ENCODE data around the gene PPM1D.

The PPM1D gene

DNA sequence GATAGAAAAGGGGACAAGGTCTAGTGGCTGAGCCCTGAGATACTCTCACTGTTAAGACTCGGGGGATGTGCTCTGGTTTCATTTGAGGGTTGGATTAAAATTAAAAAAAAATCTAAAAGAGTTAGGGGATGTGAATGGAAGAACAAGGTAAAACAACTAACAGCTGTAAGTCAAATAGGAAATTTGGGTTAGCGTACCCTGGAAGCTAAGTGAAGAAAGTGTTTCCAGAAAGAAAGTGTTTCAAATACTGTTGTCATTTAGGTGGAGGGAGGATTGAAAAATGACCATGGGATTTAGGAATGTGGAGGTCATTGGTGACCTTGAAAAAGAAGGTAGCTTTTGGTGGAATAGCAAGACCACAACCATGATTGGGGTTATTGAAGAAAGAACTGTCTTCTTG, 37.7 kb downstream of the PPM1D start:
- Histone ChIP-seq H3K27ac (no peak overlapping the region), H3K36me3 (ENCODE audit: control insufficient read depth, insufficient read depth, low read length) (no peaks in the 10 kb centered on the region)
- TF ChIP-seq, protein P1, sequence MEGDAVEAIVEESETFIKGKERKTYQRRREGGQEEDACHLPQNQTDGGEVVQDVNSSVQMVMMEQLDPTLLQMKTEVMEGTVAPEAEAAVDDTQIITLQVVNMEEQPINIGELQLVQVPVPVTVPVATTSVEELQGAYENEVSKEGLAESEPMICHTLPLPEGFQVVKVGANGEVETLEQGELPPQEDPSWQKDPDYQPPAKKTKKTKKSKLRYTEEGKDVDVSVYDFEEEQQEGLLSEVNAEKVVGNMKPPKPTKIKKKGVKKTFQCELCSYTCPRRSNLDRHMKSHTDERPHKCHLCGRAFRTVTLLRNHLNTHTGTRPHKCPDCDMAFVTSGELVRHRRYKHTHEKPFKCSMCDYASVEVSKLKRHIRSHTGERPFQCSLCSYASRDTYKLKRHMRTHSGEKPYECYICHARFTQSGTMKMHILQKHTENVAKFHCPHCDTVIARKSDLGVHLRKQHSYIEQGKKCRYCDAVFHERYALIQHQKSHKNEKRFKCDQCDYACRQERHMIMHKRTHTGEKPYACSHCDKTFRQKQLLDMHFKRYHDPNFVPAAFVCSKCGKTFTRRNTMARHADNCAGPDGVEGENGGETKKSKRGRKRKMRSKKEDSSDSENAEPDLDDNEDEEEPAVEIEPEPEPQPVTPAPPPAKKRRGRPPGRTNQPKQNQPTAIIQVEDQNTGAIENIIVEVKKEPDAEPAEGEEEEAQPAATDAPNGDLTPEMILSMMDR (IDR thresholded peaks at IDR 0.05), result no peak

DNA sequence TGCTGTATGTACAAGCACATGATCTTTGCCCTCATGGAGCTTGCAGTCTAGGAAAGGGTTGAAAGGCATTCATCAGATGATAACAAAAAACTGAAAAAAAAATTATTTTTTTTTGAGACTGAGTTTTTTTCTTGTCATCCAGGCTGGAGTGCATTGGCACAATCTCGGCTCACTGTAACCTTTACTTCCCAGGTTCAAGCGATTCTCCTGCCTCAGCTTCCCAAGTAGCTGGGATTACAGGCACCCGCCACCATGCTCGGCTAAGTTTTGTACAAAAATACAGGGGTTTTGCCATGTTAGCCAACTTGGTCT, 39.0 kb downstream of the PPM1D start:
- H3K9ac ChIP-seq, result no peak overlapping the region
- no peaks in the 10 kb centered on the region for H3K27me3 ChIP-seq (ENCODE audit: control insufficient read depth, insufficient read depth, low read length)
- no peak overlapping the region for H3K4me3 ChIP-seq (ENCODE audit: low read depth, low read length)
- no peaks in the 10 kb centered on the region for H3K9me3 ChIP-seq (ENCODE audit: control insufficient read depth, low read length)
- H3K4me2 ChIP-seq (ENCODE audit: low read length), result no peak overlapping the region
- H3K36me3 ChIP-seq (ENCODE audit: control insufficient read depth, insufficient read depth, low read length), result no peaks in the 10 kb centered on the region
- H3K27ac ChIP-seq, result no peak overlapping the region
- TF ChIP-seq, protein P1 (IDR thresholded peaks at IDR 0.05), result no peak
- H3K4me1 ChIP-seq, result no peaks in the 10 kb centered on the region
- H3K79me2 ChIP-seq, result peaks cover 11% of the 10 kb centered on the region
- no peak overlapping the region for H2AFZ ChIP-seq

More for the DNA sequence above, 37.7 kb downstream of the PPM1D start:
- Histone ChIP-seq H3K27me3 (ENCODE audit: control insufficient read depth, insufficient read depth, low read length) (no peaks in the 10 kb centered on the region), H2AFZ (no peak overlapping the region), H3K9me3 (ENCODE audit: control insufficient read depth, low read length) (no peaks in the 10 kb centered on the region), H3K79me2 (peaks cover 3% of the 10 kb centered on the region), H3K4me3 (ENCODE audit: low read depth, low read length) (no peak overlapping the region), H3K4me1 (no peaks in the 10 kb centered on the region), H3K9ac (no peak overlapping the region), H3K4me2 (ENCODE audit: low read length) (no peak overlapping the region)

DNA sequence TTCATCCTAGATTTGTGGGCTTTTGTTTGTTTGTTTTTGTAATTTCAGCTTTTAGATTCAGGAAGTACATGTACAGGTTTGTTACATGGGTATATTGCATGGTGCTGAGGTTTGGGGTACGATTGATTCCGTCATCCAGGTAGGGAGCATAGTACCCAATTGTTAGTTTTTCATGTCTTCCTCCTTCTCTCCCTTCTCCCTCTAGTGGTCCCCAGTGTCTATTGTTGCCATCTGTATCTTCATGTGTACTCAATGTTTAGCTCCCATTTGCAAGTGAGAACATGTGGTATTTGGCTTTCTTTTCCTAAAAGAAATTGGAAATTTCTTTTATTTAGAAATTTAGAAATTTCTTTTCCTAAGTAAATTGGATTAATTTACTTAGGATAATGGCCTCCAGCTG, 40.5 kb downstream of the PPM1D start:
- Histone ChIP-seq H3K9ac (no peak overlapping the region), H3K4me3 (ENCODE audit: low read depth, low read length) (no peak overlapping the region), H3K27me3 (ENCODE audit: control insufficient read depth, insufficient read depth, low read length) (no peaks in the 10 kb centered on the region), H3K9me3 (ENCODE audit: control insufficient read depth, low read length) (no peaks in the 10 kb centered on the region), H2AFZ (no peak overlapping the region), H3K4me2 (ENCODE audit: low read length) (no peak overlapping the region), H3K4me1 (no peaks in the 10 kb centered on the region), H3K79me2 (peaks cover 15% of the 10 kb centered on the region), H3K27ac (no peak overlapping the region), H3K36me3 (ENCODE audit: control insufficient read depth, insufficient read depth, low read length) (no peaks in the 10 kb centered on the region)
- TF ChIP-seq, protein P1 (IDR thresholded peaks at IDR 0.05), result no peak

DNA sequence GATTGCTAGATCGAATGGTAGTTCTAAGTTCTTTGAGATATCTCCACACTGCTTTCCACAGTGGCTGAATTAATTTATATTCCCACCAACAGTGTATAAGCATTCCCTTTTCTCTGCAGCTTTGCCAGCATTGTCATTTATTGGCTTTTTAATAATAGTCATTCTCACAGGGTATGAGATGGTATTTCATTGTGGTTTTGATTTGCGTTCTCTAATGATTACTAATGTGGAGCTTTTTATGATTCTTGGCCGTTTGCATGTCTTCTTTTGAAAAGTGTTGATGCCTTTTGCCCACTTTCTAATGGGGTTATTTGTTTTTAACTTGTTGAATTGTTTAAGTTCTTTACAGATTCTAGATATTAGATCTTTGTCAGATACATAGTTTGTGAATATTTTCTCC, 41.1 kb downstream of the PPM1D start:
- TF ChIP-seq, protein P1 (IDR thresholded peaks at IDR 0.05), result no peak
- Histone ChIP-seq H2AFZ (no peak overlapping the region), H3K4me3 (ENCODE audit: low read depth, low read length) (no peak overlapping the region), H3K27ac (no peak overlapping the region), H3K79me2 (peaks cover 15% of the 10 kb centered on the region), H3K9me3 (ENCODE audit: control insufficient read depth, low read length) (no peaks in the 10 kb centered on the region), H3K4me1 (no peaks in the 10 kb centered on the region), H3K36me3 (ENCODE audit: control insufficient read depth, insufficient read depth, low read length) (no peaks in the 10 kb centered on the region), H3K4me2 (ENCODE audit: low read length) (no peak overlapping the region), H3K27me3 (ENCODE audit: control insufficient read depth, insufficient read depth, low read length) (no peaks in the 10 kb centered on the region), H3K9ac (no peak overlapping the region)

GRCh38 chr17:60641810-60642220, 41.8 kb downstream of the PPM1D start:
- Histone ChIP-seq H3K36me3 (ENCODE audit: control insufficient read depth, insufficient read depth, low read length) (no peaks in the 10 kb centered on the region), H3K4me2 (ENCODE audit: low read length) (no peak overlapping the region), H3K4me3 (ENCODE audit: low read depth, low read length) (no peak overlapping the region), H3K9me3 (ENCODE audit: control insufficient read depth, low read length) (no peaks in the 10 kb centered on the region), H3K4me1 (no peaks in the 10 kb centered on the region), H3K9ac (no peak overlapping the region), H3K27me3 (ENCODE audit: control insufficient read depth, insufficient read depth, low read length) (no peaks in the 10 kb centered on the region), H2AFZ (no peak overlapping the region), H3K27ac (no peak overlapping the region), H3K79me2 (peaks cover 15% of the 10 kb centered on the region)
- TF ChIP-seq, protein P1 (IDR thresholded peaks at IDR 0.05), result peak; percentile 54

All from parathyroid adenoma (tissue), 2 donors.